HepG2 (cell line): ENCODE results near the gene PPM1F. TPM values are rescaled to one million over a fixed set of nuclear protein-coding genes. Genes with fewer than 3 reads are reported as not detected.

Experiments
- ATAC-seq: fragments of 200-7000 bp; cut with Tn5 transposase; 3 replicates; pipeline ENCODE4 v1.9.1; 2020; ENCODE audit warnings: mild to moderate bottlenecking, moderate library complexity
- BruUV-seq: library from RNA; stranded (reverse); fragments of 400-500 nt; replicated peaks from 2 replicates; lab custom pipeline; 2021; lab: Mats Ljungman, UMichigan
- CTCF ChIA-PET: fragments of 300-600 bp; formaldehyde crosslinking; extraction: SDS; loops from one replicate; lab custom pipeline; 2021; ENCODE audit warnings: low total read pairs, inconsistent platforms, low intra/inter-chr PET ratio; lab: Yijun Ruan, JAX
- POLR2A ChIA-PET: fragments of 350-600 bp; sonication (Branson Sonifier 250); formaldehyde crosslinking; loops from one replicate; lab custom pipeline; 2020; ENCODE audit warnings: antibody characterized with exemption, inconsistent platforms; lab: Yijun Ruan, JAX
- DNase-seq: peaks from one replicate; pipeline ENCODE4 v3.0.0-alpha.2; 2015; ENCODE audit warnings: low spot score
- FAIRE-seq: peaks from 3 replicates; lab custom pipeline; 2011; peaks lifted over from hg19 to GRCh38; lab: Jason Lieb, UNC
- H2AFZ ChIP-seq: one replicate; pipeline ENCODE4 v1.6.1; 2011; ENCODE audit warnings: low read length, inconsistent platforms
- H3K27ac ChIP-seq: fragments of 300-600 bp; 3 replicates; pipeline ENCODE4 v1.8.0; 2011; ENCODE audit warnings: mixed run types, mild to moderate bottlenecking, mixed read lengths, low read length, inconsistent platforms; ENCODE audit not compliant: insufficient read depth; ENCODE audit errors: extremely low read length
- H3K27me3 ChIP-seq, 2 experiments: fragments of 200-600 bp in 1 of 2; 2 replicates in 1 of 2; 3 replicates in 1 of 2; pipeline versions ENCODE4 v1.6.0 to v1.8.0; 2011; ENCODE audit warnings: low read length in 2 of 2, mild to moderate bottlenecking in 2 of 2, moderate library complexity in 2 of 2, inconsistent platforms in 1 of 2; ENCODE audit not compliant: insufficient read depth in 2 of 2, control insufficient read depth in 1 of 2
- H3K36me3 ChIP-seq, 2 experiments: fragments of 200-600 bp in 1 of 2; replicated peaks in 1 of 2; 2 replicates in 1 of 2; 3 replicates in 1 of 2; pipeline versions ENCODE4 v1.5.1 to v1.8.0; 2011; ENCODE audit warnings: low read length in 2 of 2, inconsistent platforms in 1 of 2; ENCODE audit not compliant: insufficient read depth in 2 of 2, control insufficient read depth in 1 of 2
- H3K4me1 ChIP-seq: 2 replicates; pipeline ENCODE4 v1.5.1; 2012; ENCODE audit warnings: low read length, inconsistent platforms; ENCODE audit not compliant: insufficient read depth
- H3K4me2 ChIP-seq: 2 replicates; pipeline ENCODE4 v1.6.0; 2011; ENCODE audit warnings: low read depth, low read length, inconsistent platforms
- H3K4me3 ChIP-seq, 3 experiments: fragments of 200-600 bp in 1 of 3; sonication (generic), shearing (Covaris generic) in 1 of 3; replicated peaks in 1 of 3; 2 replicates each; pipeline ENCODE4 v1.5.1; 2011 to 2016; ENCODE audit warnings: low read length in 3 of 3, inconsistent platforms in 2 of 3, low read depth in 2 of 3, mild to moderate bottlenecking in 2 of 3, control low read depth in 1 of 3, mixed read lengths in 1 of 3; ENCODE audit not compliant: insufficient read depth in 1 of 3
- H3K79me2 ChIP-seq: one replicate; pipeline ENCODE4 v1.6.1; 2011; ENCODE audit warnings: low read length, inconsistent platforms; ENCODE audit not compliant: insufficient read depth
- H3K9ac ChIP-seq: 2 replicates; pipeline ENCODE4 v1.6.0; 2011; ENCODE audit warnings: mild to moderate bottlenecking, low read depth, low read length, inconsistent platforms; ENCODE audit not compliant: insufficient read depth
- H3K9me3 ChIP-seq: 2 replicates; pipeline ENCODE4 v1.5.1; 2012; ENCODE audit warnings: mild to moderate bottlenecking, low read length
- H4K20me1 ChIP-seq: 2 replicates; pipeline ENCODE4 v1.6.0; 2011; ENCODE audit warnings: inconsistent platforms, mild to moderate bottlenecking, low read length, moderate library complexity; ENCODE audit not compliant: insufficient read depth
- BRD4 ChIP-seq: sonication (generic); formaldehyde crosslinking; IDR thresholded peaks from 2 replicates; pipeline ENCODE4 v1.4.0; 2020; ENCODE audit warnings: missing genetic modification reagents
- EZH2 ChIP-seq: conservative IDR thresholded peaks from 2 replicates; pipeline ENCODE4 v1.6.1; 2012; ENCODE audit warnings: mild to moderate bottlenecking, low read depth, low read length, moderate library complexity
- FOSL1 ChIP-seq: sonication (generic); formaldehyde crosslinking; IDR thresholded peaks from 2 replicates; pipeline ENCODE4 v1.9.0; 2021; ENCODE audit warnings: missing genetic modification reagents, borderline replicate concordance
- HBP1 ChIP-seq: IDR thresholded peaks from 2 replicates; pipeline ENCODE4 v1.6.1; 2016; ENCODE audit warnings: low read depth, control low read depth
- HINFP ChIP-seq: sonication (generic); formaldehyde crosslinking; IDR thresholded peaks from 2 replicates; pipeline ENCODE4 v1.4.0; 2020; ENCODE audit warnings: low read depth, mild to moderate bottlenecking, missing genetic modification reagents
- HNRNPH1 ChIP-seq: fragments of 200-400 bp; formaldehyde crosslinking; optimal IDR thresholded peaks from 2 replicates; pipeline ENCODE3; 2017; ENCODE audit warnings: mild to moderate bottlenecking, low read depth, low read length
- IKZF4 ChIP-seq: sonication (generic); formaldehyde crosslinking; IDR thresholded peaks from 2 replicates; pipeline ENCODE4 v1.5.1; 2020; ENCODE audit warnings: borderline replicate concordance, mild to moderate bottlenecking, low read depth, missing genetic modification reagents; ENCODE audit errors: not compliant biosample characterization
- MAF1 ChIP-seq: sonication (generic); formaldehyde crosslinking; IDR thresholded peaks from 2 replicates; pipeline ENCODE4 v1.5.0; 2020; ENCODE audit warnings: missing genetic modification reagents, borderline replicate concordance
- MZF1 ChIP-seq: sonication (generic); formaldehyde crosslinking; IDR thresholded peaks from 2 replicates; pipeline ENCODE4 v1.8.1; 2023; ENCODE audit warnings: mild to moderate bottlenecking, missing genetic modification reagents, borderline replicate concordance
- NONO ChIP-seq, 2 experiments: fragments of 450-650 bp in 1 of 2; sonication (generic) in 1 of 2; formaldehyde crosslinking in 1 of 2; IDR thresholded peaks in 1 of 2; conservative IDR thresholded peaks in 1 of 2; 2 replicates each; pipeline versions ENCODE4 v1.6.1 to v1.8.0; 2017 to 2022; ENCODE audit warnings: mild to moderate bottlenecking in 1 of 2, missing genetic modification reagents in 1 of 2, moderate library complexity in 1 of 2
- PAF1 ChIP-seq: IDR thresholded peaks from 2 replicates; pipeline ENCODE4 v1.6.1; 2016; ENCODE audit warnings: missing genetic modification reagents, missing compliant biosample characterization
- ZIK1 ChIP-seq: sonication (generic); formaldehyde crosslinking; IDR thresholded peaks from 2 replicates; pipeline ENCODE4 v1.5.0; 2020; ENCODE audit warnings: mild to moderate bottlenecking, low read depth, missing genetic modification reagents, borderline replicate concordance
- ZNF354B ChIP-seq: sonication (generic); formaldehyde crosslinking; IDR thresholded peaks from 2 replicates; pipeline ENCODE4 v1.8.0; 2022; ENCODE audit warnings: mild to moderate bottlenecking, missing genetic modification reagents
- ZSCAN5A ChIP-seq: sonication (generic); formaldehyde crosslinking; IDR thresholded peaks from 2 replicates; pipeline ENCODE4 v1.8.0; 2022; ENCODE audit warnings: mild to moderate bottlenecking, missing genetic modification reagents, borderline replicate concordance
- WGBS: methylation state at CpG from one replicate; pipeline ENCODE4 v1.1.6; 2017; ENCODE audit warnings: low lambda C conversion rate; 5-methylcytosine and 5-hydroxymethylcytosine counted together
- in situ Hi-C: cut with HindIII; loops from 2 replicates; pipeline ENCODE4 v1.10.0; 2017; ENCODE audit warnings: low pct_unique_long_range_greater_than_20kb; ENCODE audit not compliant: extremely low pct_ligation_motif_present
- intact Hi-C: fragments of 100-400 bp; cut with micrococcal nuclease; formaldehyde crosslinking; loops from one replicate; pipeline ENCODE4 v1.10.0; 2022; ENCODE audit not compliant: unreplicated experiment
- polyA plus RNA-seq, 8 experiments: library from polyadenylated mRNA; depleted of rRNA in 3 of 8; stranded (reverse) in 7 of 8; unstranded in 1 of 8; fragments of >200 nt; fragmentation: Illumina TruSeq in 4 of 8; extraction: Trizol in 4 of 8; gene quantifications; 2 replicates each; pipeline versions ENCODE4 v1.2.1 to v1.2.3, GENCODE V29; 2011 to 2016; ENCODE audit warnings: low read depth in 4 of 8, missing spikeins in 1 of 8, mixed read lengths in 1 of 8; ENCODE audit not compliant: insufficient read depth in 1 of 8
- total RNA-seq, 5 experiments: library from RNA; depleted of rRNA; stranded (reverse); fragments of >200 nt; fragmentation: Illumina TruSeq; extraction: Trizol; gene quantifications; 2 replicates each; pipeline ENCODE4 v1.2.3, GENCODE V29; 2016; ENCODE audit warnings: low read depth in 1 of 5
- TF ChIP-seq, protein P1 (sequence below): sonication (generic); formaldehyde crosslinking; IDR thresholded peaks from 2 replicates; pipeline ENCODE4 v1.5.0; 2020; ENCODE audit warnings: mild to moderate bottlenecking, missing genetic modification reagents, moderate library complexity
- TF ChIP-seq, protein P2 (sequence below): IDR thresholded peaks from 2 replicates; pipeline ENCODE4 v1.6.1; 2012; ENCODE audit warnings: inconsistent platforms

The PPM1F gene
- total and polyA plus RNA-seq, 2 of the 13 experiments (the other 11 are each of a cell fraction or from before 2014, with no cell fraction given), result 11.0 to 19.6 TPM

GRCh38 chr22:21978564-21979386 lies 26.1 kb upstream of the PPM1F start:
- TF ChIP-seq, protein P1, sequence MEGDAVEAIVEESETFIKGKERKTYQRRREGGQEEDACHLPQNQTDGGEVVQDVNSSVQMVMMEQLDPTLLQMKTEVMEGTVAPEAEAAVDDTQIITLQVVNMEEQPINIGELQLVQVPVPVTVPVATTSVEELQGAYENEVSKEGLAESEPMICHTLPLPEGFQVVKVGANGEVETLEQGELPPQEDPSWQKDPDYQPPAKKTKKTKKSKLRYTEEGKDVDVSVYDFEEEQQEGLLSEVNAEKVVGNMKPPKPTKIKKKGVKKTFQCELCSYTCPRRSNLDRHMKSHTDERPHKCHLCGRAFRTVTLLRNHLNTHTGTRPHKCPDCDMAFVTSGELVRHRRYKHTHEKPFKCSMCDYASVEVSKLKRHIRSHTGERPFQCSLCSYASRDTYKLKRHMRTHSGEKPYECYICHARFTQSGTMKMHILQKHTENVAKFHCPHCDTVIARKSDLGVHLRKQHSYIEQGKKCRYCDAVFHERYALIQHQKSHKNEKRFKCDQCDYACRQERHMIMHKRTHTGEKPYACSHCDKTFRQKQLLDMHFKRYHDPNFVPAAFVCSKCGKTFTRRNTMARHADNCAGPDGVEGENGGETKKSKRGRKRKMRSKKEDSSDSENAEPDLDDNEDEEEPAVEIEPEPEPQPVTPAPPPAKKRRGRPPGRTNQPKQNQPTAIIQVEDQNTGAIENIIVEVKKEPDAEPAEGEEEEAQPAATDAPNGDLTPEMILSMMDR (CRISPR knock-in tag), result no peak
- TF ChIP-seq HBP1 (CRISPR knock-in tag), result no peak
- TF ChIP-seq ZSCAN5A (CRISPR knock-in tag), result no peak
- TF ChIP-seq ZIK1, result no peak
- no peak for TF ChIP-seq NONO (IDR thresholded peaks at IDR 0.05)
- no peak for TF ChIP-seq NONO (CRISPR knock-in tag; conservative IDR thresholded peaks at IDR 0.05)
- TF ChIP-seq HINFP (CRISPR knock-in tag), result no peak
- no peak for TF ChIP-seq MZF1 (CRISPR knock-in tag)
- TF ChIP-seq, protein P2, sequence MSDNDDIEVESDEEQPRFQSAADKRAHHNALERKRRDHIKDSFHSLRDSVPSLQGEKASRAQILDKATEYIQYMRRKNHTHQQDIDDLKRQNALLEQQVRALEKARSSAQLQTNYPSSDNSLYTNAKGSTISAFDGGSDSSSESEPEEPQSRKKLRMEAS, result no peak
- TF ChIP-seq IKZF4 (CRISPR knock-in tag), result no peak
- no peak for TF ChIP-seq HNRNPH1
- TF ChIP-seq PAF1 (CRISPR knock-in tag), result no peak
- TF ChIP-seq MAF1 (CRISPR knock-in tag), result no peak
- TF ChIP-seq BRD4 (CRISPR knock-in tag), result no peak
- TF ChIP-seq EZH2, result no peak
- TF ChIP-seq ZNF354B (CRISPR knock-in tag), result no peak
- TF ChIP-seq FOSL1 (CRISPR knock-in tag), result no peak
- H2AFZ ChIP-seq, result no peak overlapping the region
- peaks cover 14% of the 10 kb centered on the region for H3K79me2 ChIP-seq
- no peak overlapping the region for H3K27ac ChIP-seq
- H3K36me3 ChIP-seq, result peaks cover 4 to 24% of the 10 kb centered on the region in 2 experiments
- ChIA-PET CTCF (no interaction called here), POLR2A (no interaction called here)
- H3K4me2 ChIP-seq, result no peak overlapping the region
- H3K27me3 ChIP-seq, result no peaks in the 10 kb centered on the region; a peak in 1 of 5 replicates
- intact Hi-C loops, result no loop called here
- in situ Hi-C loops, result no loop called here
- no peak overlapping the region for H3K9ac ChIP-seq
- H3K4me3 ChIP-seq, result no peak overlapping the region
- 95% methylated on average over 11 of the region's 11 CpGs for whole genome bisulfite sequencing
- no peaks in the 10 kb centered on the region for H4K20me1 ChIP-seq
- BruUV-seq, result no TSS peak
- FAIRE-seq, result no peak
- no peaks in the 10 kb centered on the region for H3K9me3 ChIP-seq
- ATAC-seq, result no peak
- no peak for DNase-seq
- H3K4me1 ChIP-seq, result peaks cover 17% of the 10 kb centered on the region
